Smooth muscle cell (in vitro differentiated cells): Measurements from ENCODE around the gene RTN4R. TPM values are rescaled to one million over a fixed set of nuclear protein-coding genes. Genes with fewer than 3 reads are reported as not detected.
A peak's percentile ranks its signal among the peaks of the same experiment; 100 is the strongest.

Experiments used
- DNase-seq: peaks from one replicate; lab custom pipeline; 2025; ENCODE audit not compliant: unreplicated experiment; lab: John Stamatoyannopoulos, UW
- H2AFZ ChIP-seq: fragments of 200-600 bp; sonication (generic); 2 replicates; pipeline ENCODE4 v1.6.0; 2016; ENCODE audit warnings: antibody characterized with exemption, low read depth, mild to moderate bottlenecking
- H3F3A ChIP-seq: fragments of 200-600 bp; sonication (generic); 2 replicates; pipeline ENCODE4 v1.6.0; 2017; ENCODE audit warnings: antibody characterized with exemption, low read depth
- H3K27ac ChIP-seq: fragments of 200-600 bp; sonication (generic); 2 replicates; pipeline ENCODE4 v1.5.1; 2016; ENCODE audit warnings: low read depth, mild to moderate bottlenecking
- H3K27me3 ChIP-seq: fragments of 200-600 bp; sonication (generic); 2 replicates; pipeline ENCODE4 v1.6.1; 2016; ENCODE audit warnings: low read depth, mild to moderate bottlenecking
- H3K36me3 ChIP-seq: fragments of 200-600 bp; sonication (generic); 2 replicates; pipeline ENCODE4 v1.5.1; 2016; ENCODE audit warnings: low read depth
- H3K4me1 ChIP-seq: fragments of 200-600 bp; sonication (generic); 2 replicates; pipeline ENCODE4 v1.5.1; 2016; ENCODE audit warnings: low read depth
- H3K4me2 ChIP-seq: fragments of 200-600 bp; sonication (generic); 2 replicates; pipeline ENCODE4 v1.6.0; 2016; ENCODE audit warnings: mild to moderate bottlenecking
- H3K4me3 ChIP-seq: fragments of 200-600 bp; sonication (generic); 2 replicates; pipeline ENCODE4 v1.5.1; 2016; ENCODE audit warnings: mild to moderate bottlenecking
- H3K79me2 ChIP-seq: fragments of 200-600 bp; sonication (generic); 2 replicates; pipeline ENCODE4 v1.6.0; 2016; ENCODE audit warnings: low read depth, mild to moderate bottlenecking
- H3K9ac ChIP-seq: fragments of 200-600 bp; sonication (generic); 2 replicates; pipeline ENCODE4 v1.6.0; 2016; ENCODE audit warnings: low read depth
- H3K9me3 ChIP-seq: fragments of 200-600 bp; sonication (generic); replicated peaks from 2 replicates; pipeline ENCODE4 v1.5.1; 2016; ENCODE audit warnings: low read depth
- H4K20me1 ChIP-seq: fragments of 200-600 bp; sonication (generic); 2 replicates; pipeline ENCODE4 v1.6.0; 2016; ENCODE audit warnings: low read depth
- WGBS: methylation state at CpG from one replicate; pipeline ENCODE4 v1.1.7; 2016; ENCODE audit warnings: low lambda C conversion rate; 5-methylcytosine and 5-hydroxymethylcytosine counted together
- polyA plus RNA-seq: library from polyadenylated mRNA; unstranded; fragments of >200 nt; fragmentation: Nextera tagmentation; extraction: Ambion mirVana; gene quantifications from 2 replicates; pipeline ENCODE4 v1.2.1, GENCODE V29; 2016
- total RNA-seq: library from RNA; depleted of rRNA; stranded (reverse); fragments of >200 nt; gene quantifications from 2 replicates; pipeline ENCODE4 v1.2.3, GENCODE V29; 2014
- TF ChIP-seq, protein P1 (sequence below): fragments of 200-600 bp; sonication (generic); IDR thresholded peaks from 2 replicates; pipeline ENCODE4 v1.5.1; 2017; ENCODE audit warnings: borderline replicate concordance, mild to moderate bottlenecking, antibody characterized with exemption; ENCODE audit not compliant: insufficient read depth, poor library complexity, severe bottlenecking

RTN4R gene
- total and polyA plus RNA-seq, 2 experiments from 2014 or later = 1.8 to 4.7 TPM

DNA sequence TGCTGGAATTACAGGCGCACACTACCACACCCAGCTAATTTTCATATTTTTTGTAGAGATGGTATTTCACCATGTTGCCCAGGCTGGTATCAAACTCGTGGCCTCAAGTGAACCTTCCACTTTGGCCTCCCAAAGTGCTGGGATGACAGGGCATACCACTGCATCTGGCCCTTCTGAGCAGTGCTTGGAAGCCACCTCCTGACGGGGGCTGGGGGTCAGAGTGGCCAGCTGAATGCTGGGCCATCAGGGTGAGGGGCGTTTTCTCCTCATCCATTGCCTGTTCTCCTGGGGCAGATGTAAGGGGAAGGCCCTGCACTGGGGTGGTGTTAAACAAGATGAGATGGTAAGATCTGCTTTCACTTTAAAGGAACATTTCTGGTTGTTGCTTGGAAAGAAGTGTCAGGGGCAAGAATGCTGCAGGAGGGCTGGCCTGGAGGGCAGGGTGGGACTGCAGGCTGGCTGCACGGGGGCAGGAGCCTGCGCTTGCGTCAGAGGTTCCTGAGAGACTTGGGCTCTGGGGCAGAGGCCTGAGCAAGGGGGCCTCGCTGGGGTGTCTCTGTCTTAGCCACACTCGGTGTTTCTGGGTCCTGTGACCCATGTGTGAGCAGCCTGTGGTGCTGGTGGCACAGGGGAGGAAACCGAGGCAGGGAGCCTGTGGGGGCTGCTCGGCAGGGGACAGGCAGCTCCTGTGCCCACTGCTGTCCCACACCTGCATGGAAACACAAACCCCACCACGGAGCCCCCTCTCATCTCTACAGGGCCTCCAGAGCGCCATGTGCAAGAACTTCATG lies 34.5 kb upstream of the RTN4R start:
- Histone ChIP-seq H2AFZ (no peak overlapping the region), H3K9ac (no peak overlapping the region), H3K27me3 (peaks cover 20% of the 10 kb centered on the region), H3K4me1 (no peaks in the 10 kb centered on the region), H3F3A (no peaks in the 10 kb centered on the region), H3K9me3 (no peaks in the 10 kb centered on the region), H3K4me3 (no peak overlapping the region), H3K4me2 (no peak overlapping the region), H3K36me3 (no peaks in the 10 kb centered on the region), H3K79me2 (no peaks in the 10 kb centered on the region), H3K27ac (no peak overlapping the region), H4K20me1 (no peaks in the 10 kb centered on the region)
- DNase-seq = no peak
- WGBS = 79% methylated on average over 13 of the region's 13 CpGs
- TF ChIP-seq, protein P1, sequence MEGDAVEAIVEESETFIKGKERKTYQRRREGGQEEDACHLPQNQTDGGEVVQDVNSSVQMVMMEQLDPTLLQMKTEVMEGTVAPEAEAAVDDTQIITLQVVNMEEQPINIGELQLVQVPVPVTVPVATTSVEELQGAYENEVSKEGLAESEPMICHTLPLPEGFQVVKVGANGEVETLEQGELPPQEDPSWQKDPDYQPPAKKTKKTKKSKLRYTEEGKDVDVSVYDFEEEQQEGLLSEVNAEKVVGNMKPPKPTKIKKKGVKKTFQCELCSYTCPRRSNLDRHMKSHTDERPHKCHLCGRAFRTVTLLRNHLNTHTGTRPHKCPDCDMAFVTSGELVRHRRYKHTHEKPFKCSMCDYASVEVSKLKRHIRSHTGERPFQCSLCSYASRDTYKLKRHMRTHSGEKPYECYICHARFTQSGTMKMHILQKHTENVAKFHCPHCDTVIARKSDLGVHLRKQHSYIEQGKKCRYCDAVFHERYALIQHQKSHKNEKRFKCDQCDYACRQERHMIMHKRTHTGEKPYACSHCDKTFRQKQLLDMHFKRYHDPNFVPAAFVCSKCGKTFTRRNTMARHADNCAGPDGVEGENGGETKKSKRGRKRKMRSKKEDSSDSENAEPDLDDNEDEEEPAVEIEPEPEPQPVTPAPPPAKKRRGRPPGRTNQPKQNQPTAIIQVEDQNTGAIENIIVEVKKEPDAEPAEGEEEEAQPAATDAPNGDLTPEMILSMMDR = no peak

DNA sequence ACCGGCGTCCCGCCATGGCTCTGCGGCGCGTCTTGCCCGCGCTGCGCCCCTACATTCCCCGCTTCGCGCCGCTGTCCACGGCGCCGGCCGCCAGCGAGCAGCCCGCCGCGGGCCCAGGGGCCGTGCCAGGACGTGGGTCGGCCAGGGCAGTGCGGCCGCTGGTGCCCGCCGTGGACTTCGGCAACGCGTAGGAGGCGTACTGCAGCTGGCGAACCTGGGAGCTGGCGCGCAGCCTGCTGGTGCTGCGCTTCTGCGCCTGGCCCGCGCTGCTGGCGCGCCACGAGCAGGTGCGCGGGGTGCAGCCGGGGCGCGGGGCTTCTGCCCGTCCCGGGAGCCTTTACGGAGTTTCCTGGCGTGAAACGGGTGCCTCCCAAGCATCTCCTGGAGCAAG lies 31.6 kb upstream of the RTN4R start:
- H4K20me1 ChIP-seq = no peaks in the 10 kb centered on the region
- no peak overlapping the region for H2AFZ ChIP-seq
- no peaks in the 10 kb centered on the region for H3K9me3 ChIP-seq
- H3K4me3 ChIP-seq = peak overlapping the region; percentile 55
- DNase-seq = no peak
- no peaks in the 10 kb centered on the region for H3K79me2 ChIP-seq
- peak overlapping the region; percentile 95 for H3K4me2 ChIP-seq
- no peak overlapping the region for H3K9ac ChIP-seq
- 3% methylated on average over 45 of the region's 52 CpGs for WGBS
- no peaks in the 10 kb centered on the region for H3F3A ChIP-seq
- H3K27me3 ChIP-seq = peaks cover 23% of the 10 kb centered on the region
- TF ChIP-seq, protein P1 = no peak
- H3K27ac ChIP-seq = no peak overlapping the region
- H3K36me3 ChIP-seq = no peaks in the 10 kb centered on the region
- no peaks in the 10 kb centered on the region for H3K4me1 ChIP-seq

DNA sequence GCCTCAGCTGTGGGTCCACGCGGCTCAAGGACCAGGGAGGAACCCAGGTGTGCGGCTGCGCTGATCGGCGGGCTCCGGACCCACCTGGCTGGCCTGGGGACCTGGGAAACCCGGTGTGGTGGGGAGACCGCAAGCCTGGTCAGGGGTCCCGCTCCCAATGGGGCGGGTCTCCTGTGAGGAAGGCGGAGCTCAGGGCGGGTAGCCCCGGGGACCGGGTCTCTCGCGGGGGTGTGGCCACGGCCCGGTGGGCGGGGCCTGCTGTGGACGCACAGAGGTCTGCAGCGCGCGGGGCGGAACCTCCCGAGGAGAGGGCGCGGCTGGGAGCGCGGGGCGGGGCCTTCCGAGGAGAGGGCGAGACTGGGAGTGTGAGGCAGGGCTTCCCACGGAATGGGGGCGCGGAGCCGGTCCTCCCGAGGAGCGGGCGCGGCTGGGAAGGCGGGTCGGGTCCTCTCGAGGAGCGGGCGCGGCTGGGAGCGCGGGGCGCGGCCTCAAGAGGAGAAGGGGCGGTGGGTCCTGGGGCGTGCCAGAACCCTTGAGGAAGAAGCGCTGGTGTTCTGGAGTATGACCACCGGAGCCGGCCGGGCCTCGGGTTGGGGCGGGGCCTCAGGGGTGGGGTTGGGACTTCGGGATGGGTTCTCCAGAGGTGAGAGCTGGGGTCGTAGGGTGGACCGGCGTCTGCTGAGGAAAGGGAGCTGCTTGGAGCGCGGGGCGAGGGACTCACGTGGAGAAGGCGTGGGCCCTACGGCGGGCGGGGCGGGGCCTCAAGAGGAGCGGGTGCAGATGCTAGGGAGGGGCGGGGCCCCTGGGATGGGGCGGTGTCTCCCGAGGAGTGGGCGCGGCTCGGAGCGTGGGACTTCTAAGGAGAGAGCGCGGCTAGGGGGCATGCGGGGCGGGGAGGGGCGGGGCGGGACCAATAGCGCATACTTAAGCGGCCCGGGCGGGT lies 31.0 kb upstream of the RTN4R start:
- H3K9ac ChIP-seq = no peak overlapping the region
- 4% methylated on average over 39 of the region's 90 CpGs for WGBS

More for the DNA sequence above, 31.0 kb upstream of the RTN4R start:
- DNase-seq = peak; percentile 58
- H3K4me1 ChIP-seq = no peaks in the 10 kb centered on the region
- no peaks in the 10 kb centered on the region for H3F3A ChIP-seq
- H4K20me1 ChIP-seq = no peaks in the 10 kb centered on the region
- H3K27ac ChIP-seq = no peak overlapping the region
- TF ChIP-seq, protein P1 = no peak
- H2AFZ ChIP-seq = peak overlapping the region; percentile 73
- H3K9me3 ChIP-seq = no peaks in the 10 kb centered on the region
- peak overlapping the region; percentile 55 for H3K4me3 ChIP-seq
- H3K27me3 ChIP-seq = peaks cover 23% of the 10 kb centered on the region
- H3K36me3 ChIP-seq = no peaks in the 10 kb centered on the region
- no peaks in the 10 kb centered on the region for H3K79me2 ChIP-seq
- H3K4me2 ChIP-seq = peak overlapping the region; percentile 95
